Activated T-helper 1 cell treated with anti-CD3 and anti-CD28 coated beads, Interleukin-12 subunit alpha, Interleukin-12 subunit beta, Interleukin-2, Interleukin-4 antibody, amounts not matched to agents 30 ng/mL and 10 ng/mL and 1 ng/mL, durations not matched to agents 14 hours and 24 hours and 36 hours (primary cell): ENCODE data around the gene CACNA1D. TPM values are rescaled to one million over a fixed set of nuclear protein-coding genes. Genes with fewer than 3 reads are reported as not detected.

ENCODE experiments used
- DNase-seq: peaks from one replicate; pipeline ENCODE4 v3.0.0; 2021; ENCODE audit warnings: low spot score
- H3K27ac Mint-ChIP-seq: one replicate; pipeline ENCODE4 v1.8.0; 2021; ENCODE audit warnings: mild to moderate bottlenecking, mixed read lengths
- H3K27me3 Mint-ChIP-seq: one replicate; pipeline ENCODE4 v1.8.0; 2022; ENCODE audit warnings: mild to moderate bottlenecking, moderate library complexity, mixed read lengths; ENCODE audit not compliant: insufficient read depth
- H3K36me3 Mint-ChIP-seq: one replicate; pipeline ENCODE4 v1.8.0; 2021; ENCODE audit warnings: low read depth, mixed read lengths
- H3K4me1 Mint-ChIP-seq: one replicate; pipeline ENCODE4 v1.8.0; 2021; ENCODE audit warnings: low read depth, mixed read lengths
- H3K4me3 Mint-ChIP-seq: one replicate; pipeline ENCODE4 v1.8.0; 2021; ENCODE audit warnings: mild to moderate bottlenecking, moderate library complexity, mixed read lengths
- H3K9me3 Mint-ChIP-seq: one replicate; pipeline ENCODE4 v1.8.0; 2021; ENCODE audit warnings: mixed read lengths
- intact Hi-C: fragments of 100-400 bp; cut with micrococcal nuclease; formaldehyde crosslinking; loops from one replicate; pipeline ENCODE4 v1.15.1; 2024
- total RNA-seq: library from RNA; stranded (reverse); gene quantifications from 2 replicates; pipeline ENCODE4 v1.2.3, GENCODE V29; 2022

The CACNA1D gene
- total RNA-seq, 1 donor from 2014 or later = 0.65 TPM

DNA sequence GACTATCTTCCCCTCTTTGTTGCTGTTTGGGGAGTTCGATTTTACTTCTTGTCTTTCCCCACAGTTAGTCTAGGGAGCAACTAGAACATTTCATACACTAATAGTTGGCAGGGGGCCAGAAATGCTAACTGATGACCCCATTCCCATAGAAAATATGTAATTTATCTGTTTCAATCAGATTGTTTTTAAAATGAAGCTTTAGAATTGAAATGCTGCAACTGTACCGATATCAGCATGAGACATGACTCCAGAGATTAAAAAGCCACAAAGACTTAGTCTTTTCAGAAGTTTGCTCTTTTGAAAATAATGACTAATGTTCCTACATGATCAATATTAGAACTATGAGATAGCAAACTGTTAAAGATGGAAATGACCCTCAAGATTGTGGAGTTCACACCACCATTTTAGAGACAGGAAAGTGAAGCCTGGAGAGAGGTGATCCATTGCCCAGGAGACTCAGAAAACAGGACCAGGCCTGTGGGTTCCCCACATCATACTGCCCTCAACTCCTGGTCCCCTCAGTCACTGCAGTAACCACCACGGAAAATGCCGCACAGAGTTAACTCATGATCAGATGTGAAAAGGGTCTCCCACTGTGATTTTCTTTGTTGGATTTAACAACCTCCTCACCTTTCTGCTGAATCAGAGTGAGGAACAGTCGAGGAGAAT, 221.5 kb downstream of the CACNA1D start:
- H3K27me3 Mint-ChIP-seq = peaks cover 7% of the 10 kb centered on the region
- no peak overlapping the region for H3K4me3 Mint-ChIP-seq
- H3K36me3 Mint-ChIP-seq = no peaks in the 10 kb centered on the region
- DNase-seq = no peak
- intact Hi-C loops = loop anchor here (10.0 kb wide), 1 partner anchor 601 kb away; no protein-coding TSS in a partner anchor
- H3K4me1 Mint-ChIP-seq = peaks cover 6% of the 10 kb centered on the region
- no peaks in the 10 kb centered on the region for H3K9me3 Mint-ChIP-seq
- H3K27ac Mint-ChIP-seq = no peak overlapping the region

DNA sequence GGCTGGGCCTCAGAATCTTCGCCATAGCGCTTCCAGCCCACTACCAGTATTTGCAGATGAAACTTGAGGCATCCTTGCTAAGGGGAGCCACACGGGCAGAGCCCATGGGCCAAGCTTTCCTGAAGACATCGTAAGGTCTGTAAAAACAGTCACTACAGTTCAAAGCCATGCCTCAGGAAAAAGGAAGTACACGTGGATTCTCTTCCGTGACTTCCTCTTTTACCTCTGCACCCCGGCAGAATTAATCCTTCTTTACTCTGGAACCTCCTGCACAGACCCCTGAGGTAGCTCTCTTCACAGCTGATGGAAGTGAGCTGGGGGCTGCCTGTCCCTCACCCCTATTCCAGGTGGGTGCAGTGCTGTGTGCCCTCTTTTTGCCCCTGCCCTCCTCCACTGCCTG, 222.6 kb downstream of the CACNA1D start:
- Mint-ChIP-seq H3K4me1 (peaks cover 6% of the 10 kb centered on the region), H3K27me3 (peaks cover 10% of the 10 kb centered on the region), H3K4me3 (no peak overlapping the region), H3K9me3 (no peaks in the 10 kb centered on the region), H3K36me3 (no peaks in the 10 kb centered on the region), H3K27ac (no peak overlapping the region)
- intact Hi-C loops = loop anchor here (10.0 kb wide), 1 partner anchor 602 kb away; no protein-coding TSS in a partner anchor
- no peak for DNase-seq

DNA sequence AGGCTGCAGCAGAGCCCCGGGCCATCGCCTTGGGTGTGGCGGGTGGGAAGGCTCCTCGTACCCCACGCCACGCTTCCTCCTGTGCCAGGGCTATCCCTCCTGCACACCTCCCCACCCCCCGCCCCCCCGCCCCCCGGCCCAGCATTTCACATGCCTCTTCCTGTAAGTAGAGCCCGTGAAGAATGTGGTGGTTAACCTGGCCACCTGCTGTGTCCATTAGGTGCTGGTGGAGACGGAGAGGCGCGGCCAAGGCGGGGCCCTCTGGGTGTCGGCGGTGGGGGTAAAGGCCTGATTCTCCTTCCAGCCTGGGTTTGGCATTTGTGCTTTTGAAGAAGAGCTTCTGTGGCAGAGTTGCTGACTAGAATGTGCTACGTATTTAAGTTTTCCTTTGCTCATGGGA, 224.1 kb downstream of the CACNA1D start:
- Mint-ChIP-seq H3K27me3 (peaks cover 14% of the 10 kb centered on the region), H3K4me3 (no peak overlapping the region), H3K4me1 (no peaks in the 10 kb centered on the region), H3K36me3 (no peaks in the 10 kb centered on the region), H3K27ac (no peak overlapping the region), H3K9me3 (no peaks in the 10 kb centered on the region)
- no peak for DNase-seq
- intact Hi-C loops = loop anchor here (10.0 kb wide), 1 partner anchor 604 kb away; no protein-coding TSS in a partner anchor

DNA sequence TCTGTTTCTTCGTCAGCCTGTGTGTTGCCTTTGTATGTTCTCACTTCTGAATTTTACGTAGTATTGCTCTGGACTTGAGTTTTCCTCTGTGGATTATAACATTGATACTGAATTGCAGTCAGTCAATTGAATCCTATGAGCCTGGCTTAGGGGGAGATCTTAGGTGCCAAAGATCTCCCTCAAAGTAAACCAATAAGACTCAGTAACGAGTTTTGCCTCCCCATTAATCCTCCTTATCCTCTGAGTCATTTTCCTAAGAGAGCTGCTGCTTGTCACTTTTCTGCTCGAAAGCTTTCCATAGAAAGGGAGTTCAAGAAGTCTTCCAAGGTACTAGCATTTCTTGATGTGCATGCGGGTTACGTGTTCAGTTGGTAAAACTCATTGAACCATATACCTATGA, 225.4 kb downstream of the CACNA1D start:
- H3K4me1 Mint-ChIP-seq = no peaks in the 10 kb centered on the region
- H3K27ac Mint-ChIP-seq = no peak overlapping the region
- H3K36me3 Mint-ChIP-seq = no peaks in the 10 kb centered on the region
- no peaks in the 10 kb centered on the region for H3K9me3 Mint-ChIP-seq
- DNase-seq = no peak
- intact Hi-C loops = loop anchor here (10.0 kb wide), 1 partner anchor 605 kb away; no protein-coding TSS in a partner anchor
- H3K4me3 Mint-ChIP-seq = no peak overlapping the region
- H3K27me3 Mint-ChIP-seq = peaks cover 16% of the 10 kb centered on the region

DNA sequence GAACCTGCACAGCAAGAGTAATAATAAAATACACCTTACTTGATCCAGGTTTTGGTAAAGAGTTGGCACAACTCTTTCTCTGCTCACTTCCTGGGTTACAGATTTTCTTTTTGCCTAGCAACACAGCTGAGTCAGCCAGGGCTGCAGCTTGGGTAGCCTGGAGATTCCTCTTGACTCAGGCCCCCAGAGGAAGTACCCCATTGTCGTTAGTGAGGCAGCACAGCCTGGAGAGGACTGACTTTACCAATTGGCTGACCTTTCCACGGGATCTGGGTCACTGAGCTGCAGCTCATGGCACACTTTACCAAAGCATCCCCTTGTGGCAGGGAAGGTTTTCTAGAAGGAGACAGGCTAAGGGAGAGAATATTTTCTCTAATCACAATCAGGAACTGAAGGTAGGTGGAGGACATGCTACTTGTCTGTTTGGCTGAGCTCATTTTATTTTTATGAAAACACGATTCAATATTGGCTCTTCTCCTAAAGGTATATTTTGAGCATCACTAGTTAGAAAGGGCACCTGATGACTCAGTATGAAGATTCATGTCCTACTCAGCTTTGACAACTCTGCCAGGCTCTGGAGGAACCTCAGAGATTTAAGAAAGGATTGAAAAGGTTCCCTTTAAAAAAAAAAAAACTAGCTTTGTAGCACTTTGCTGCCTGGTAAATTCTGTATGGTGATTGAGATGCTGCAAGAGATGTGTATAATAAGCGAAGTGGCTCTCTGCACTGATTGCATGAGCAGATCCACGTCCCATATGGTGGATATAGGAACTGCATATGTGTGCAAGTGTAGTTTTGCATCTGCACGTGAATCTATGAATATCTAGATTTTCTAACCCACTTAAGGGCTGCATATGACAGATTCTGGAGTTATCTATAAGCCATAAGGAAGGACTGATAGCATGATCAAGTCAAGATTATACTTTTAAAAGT, 227.0 kb downstream of the CACNA1D start:
- Mint-ChIP-seq H3K36me3 (no peaks in the 10 kb centered on the region), H3K4me1 (no peaks in the 10 kb centered on the region), H3K4me3 (no peak overlapping the region), H3K9me3 (no peaks in the 10 kb centered on the region), H3K27me3 (peaks cover 22% of the 10 kb centered on the region), H3K27ac (no peak overlapping the region)
- intact Hi-C loops = no loop called here
- no peak for DNase-seq

DNA sequence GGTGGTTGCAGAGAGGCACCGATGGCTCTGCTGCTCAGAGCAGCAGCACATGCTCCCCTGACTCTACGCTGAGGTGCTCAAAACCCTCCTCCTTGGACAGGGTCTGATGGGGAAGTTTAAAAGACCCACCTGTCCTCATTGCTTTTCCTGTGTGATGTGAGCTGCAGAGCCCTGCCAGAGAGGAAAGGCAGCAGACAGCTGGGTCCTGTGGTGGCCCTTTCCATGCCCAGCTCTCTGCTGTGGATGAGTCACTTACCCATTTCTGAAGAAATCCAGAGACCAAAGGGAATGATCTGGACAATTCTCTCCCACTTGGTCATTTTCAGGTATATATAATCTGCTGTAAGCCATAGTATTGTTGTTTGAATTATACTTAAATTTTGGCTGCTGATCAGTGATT, 230.2 kb downstream of the CACNA1D start:
- no peaks in the 10 kb centered on the region for H3K4me1 Mint-ChIP-seq
- H3K9me3 Mint-ChIP-seq = no peaks in the 10 kb centered on the region
- H3K27ac Mint-ChIP-seq = no peak overlapping the region
- H3K27me3 Mint-ChIP-seq = peaks cover 29% of the 10 kb centered on the region
- DNase-seq = no peak
- no peaks in the 10 kb centered on the region for H3K36me3 Mint-ChIP-seq
- H3K4me3 Mint-ChIP-seq = no peak overlapping the region
- intact Hi-C loops = no loop called here

DNA sequence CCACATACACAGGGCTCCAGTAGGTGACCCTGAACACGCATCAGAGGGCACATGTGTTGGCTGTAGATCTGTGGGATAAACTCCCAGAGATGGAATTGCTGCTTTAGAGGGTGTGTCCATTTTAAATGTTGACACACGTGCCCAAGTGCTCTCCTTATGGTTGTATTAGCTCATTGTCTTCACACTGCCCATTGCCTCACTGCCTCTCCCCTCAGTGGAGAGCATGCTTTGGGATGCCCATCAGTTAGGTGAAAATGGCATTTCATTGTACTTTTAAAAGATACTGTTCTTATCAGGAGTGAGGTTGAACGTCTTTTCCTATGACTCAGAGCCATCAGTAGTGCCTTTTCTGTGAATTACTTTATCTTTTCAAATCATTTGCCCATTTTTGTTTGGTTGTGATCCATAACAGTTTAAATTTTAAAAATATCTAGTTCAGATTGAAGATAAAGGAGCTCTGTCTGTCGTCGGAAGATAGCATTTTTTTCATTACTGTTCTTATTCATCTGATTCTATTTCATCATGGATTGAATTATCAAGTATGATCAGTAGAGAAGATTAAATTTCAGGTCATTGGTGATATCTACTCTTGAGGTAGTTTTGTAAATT, 231.1 kb downstream of the CACNA1D start:
- intact Hi-C loops = no loop called here
- DNase-seq = no peak
- no peak overlapping the region for H3K4me3 Mint-ChIP-seq
- H3K4me1 Mint-ChIP-seq = no peaks in the 10 kb centered on the region
- no peaks in the 10 kb centered on the region for H3K36me3 Mint-ChIP-seq
- H3K9me3 Mint-ChIP-seq = no peaks in the 10 kb centered on the region
- no peak overlapping the region for H3K27ac Mint-ChIP-seq
- H3K27me3 Mint-ChIP-seq = peaks cover 30% of the 10 kb centered on the region

DNA sequence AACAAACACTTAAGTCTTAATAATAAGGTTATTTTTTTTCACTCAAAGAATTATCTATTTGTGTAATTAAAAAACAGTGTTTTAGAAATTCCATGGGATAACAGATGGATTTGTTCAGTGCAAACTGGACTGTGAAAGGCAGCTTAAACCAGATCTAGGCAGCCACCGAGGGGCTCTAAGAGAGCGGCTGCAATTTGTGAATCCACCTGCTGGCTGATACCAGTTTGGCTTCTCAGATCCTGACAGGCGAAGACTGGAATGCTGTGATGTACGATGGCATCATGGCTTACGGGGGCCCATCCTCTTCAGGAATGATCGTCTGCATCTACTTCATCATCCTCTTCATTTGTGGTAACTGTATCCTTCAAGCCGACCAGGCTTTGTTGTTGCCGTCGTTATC, 232.2 kb downstream of the CACNA1D start:
- H3K9me3 Mint-ChIP-seq = no peaks in the 10 kb centered on the region
- intact Hi-C loops = no loop called here
- DNase-seq = no peak
- no peak overlapping the region for H3K4me3 Mint-ChIP-seq
- no peaks in the 10 kb centered on the region for H3K36me3 Mint-ChIP-seq
- peaks cover 33% of the 10 kb centered on the region for H3K27me3 Mint-ChIP-seq
- no peak overlapping the region for H3K27ac Mint-ChIP-seq
- no peaks in the 10 kb centered on the region for H3K4me1 Mint-ChIP-seq

DNA sequence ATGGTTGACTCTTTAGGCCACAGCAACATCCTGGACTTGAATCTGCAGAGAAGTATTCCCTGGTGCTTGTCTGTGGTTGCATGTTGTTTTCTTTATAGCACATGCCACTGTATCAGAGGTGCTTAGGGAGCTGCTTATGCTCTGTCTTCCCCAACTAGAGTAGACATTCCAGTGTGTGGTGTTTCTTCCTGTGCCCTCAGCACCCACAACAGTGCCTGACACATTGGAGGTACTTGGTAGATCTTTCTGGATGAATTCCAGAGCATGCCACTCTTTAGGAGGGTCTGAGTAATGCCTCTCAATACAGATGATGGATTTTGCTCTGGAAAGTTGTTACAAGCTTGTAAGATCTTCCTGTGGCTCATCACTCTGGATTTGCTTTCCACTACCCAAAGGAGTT, 234.2 kb downstream of the CACNA1D start:
- Mint-ChIP-seq H3K36me3 (no peaks in the 10 kb centered on the region), H3K27me3 (peaks cover 28% of the 10 kb centered on the region), H3K4me1 (no peaks in the 10 kb centered on the region), H3K4me3 (no peak overlapping the region), H3K27ac (no peak overlapping the region), H3K9me3 (no peaks in the 10 kb centered on the region)
- intact Hi-C loops = no loop called here
- DNase-seq = no peak

DNA sequence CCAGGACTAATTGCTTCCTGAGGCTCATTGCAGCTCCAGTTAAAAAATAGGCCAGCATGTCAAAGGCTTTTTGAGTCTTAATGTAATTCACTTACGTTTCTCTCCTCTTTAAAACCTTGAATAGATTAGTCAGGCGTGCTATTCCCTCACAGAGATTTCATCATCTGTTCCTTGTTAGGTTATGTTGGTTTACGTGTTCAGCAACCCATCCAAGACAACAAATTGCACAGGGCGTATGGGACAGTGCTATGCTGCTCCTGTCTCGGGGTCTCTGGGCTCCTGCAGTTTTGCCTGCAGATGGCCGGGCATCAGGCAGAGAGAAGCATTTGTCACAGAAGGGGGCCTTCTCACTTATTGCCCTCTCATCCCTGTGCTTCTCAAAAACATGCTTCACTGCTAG, 234.7 kb downstream of the CACNA1D start:
- H3K9me3 Mint-ChIP-seq = no peaks in the 10 kb centered on the region
- no peaks in the 10 kb centered on the region for H3K4me1 Mint-ChIP-seq
- intact Hi-C loops = no loop called here
- H3K27ac Mint-ChIP-seq = no peak overlapping the region
- H3K4me3 Mint-ChIP-seq = no peak overlapping the region
- H3K27me3 Mint-ChIP-seq = peaks cover 29% of the 10 kb centered on the region
- no peaks in the 10 kb centered on the region for H3K36me3 Mint-ChIP-seq
- DNase-seq = no peak

DNA sequence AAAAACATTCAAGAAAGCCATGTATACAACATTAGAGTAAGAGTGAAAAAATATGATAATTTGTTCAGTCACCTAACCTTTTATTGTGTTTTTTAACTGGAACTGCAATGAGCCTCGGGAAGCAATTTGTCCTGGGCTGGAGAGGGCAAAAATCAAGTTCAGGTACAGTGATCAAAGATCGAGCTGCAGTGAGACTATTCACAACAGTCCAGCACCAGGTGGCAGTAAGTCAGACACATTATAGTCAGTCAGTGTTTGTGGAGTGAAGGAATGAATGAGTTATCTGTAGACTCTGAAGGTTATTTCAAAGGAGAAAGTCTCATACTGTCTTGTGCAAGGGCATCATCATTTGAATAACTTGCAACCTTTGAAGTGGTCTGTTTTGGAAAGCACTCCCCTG, 235.2 kb downstream of the CACNA1D start:
- intact Hi-C loops = no loop called here
- no peaks in the 10 kb centered on the region for H3K36me3 Mint-ChIP-seq
- H3K27me3 Mint-ChIP-seq = peaks cover 27% of the 10 kb centered on the region
- H3K9me3 Mint-ChIP-seq = no peaks in the 10 kb centered on the region
- H3K27ac Mint-ChIP-seq = no peak overlapping the region
- no peak for DNase-seq
- no peak overlapping the region for H3K4me3 Mint-ChIP-seq
- H3K4me1 Mint-ChIP-seq = no peaks in the 10 kb centered on the region

DNA sequence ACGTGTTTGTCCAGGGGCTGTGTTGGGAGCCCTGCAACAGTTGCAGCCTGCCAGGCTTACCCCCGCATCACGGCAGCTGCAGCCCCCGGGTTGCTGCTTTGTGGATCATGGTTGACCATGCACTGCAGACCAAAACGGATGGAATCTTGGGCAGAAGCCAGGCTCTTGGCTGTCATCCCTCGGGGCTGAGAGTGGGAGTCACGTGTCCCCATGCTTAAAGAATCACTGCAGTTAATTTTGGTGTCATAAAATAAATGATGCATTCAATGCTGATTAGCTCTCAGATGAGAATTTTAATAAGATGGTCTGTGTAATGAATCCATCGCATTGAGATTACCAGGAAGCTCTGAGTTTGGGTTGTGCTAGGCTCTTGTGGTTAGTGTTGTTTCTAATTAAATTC, 236.2 kb downstream of the CACNA1D start:
- no peaks in the 10 kb centered on the region for H3K9me3 Mint-ChIP-seq
- no peaks in the 10 kb centered on the region for H3K4me1 Mint-ChIP-seq
- no peaks in the 10 kb centered on the region for H3K36me3 Mint-ChIP-seq
- DNase-seq = no peak
- H3K4me3 Mint-ChIP-seq = no peak overlapping the region
- H3K27me3 Mint-ChIP-seq = peaks cover 25% of the 10 kb centered on the region
- intact Hi-C loops = no loop called here
- no peak overlapping the region for H3K27ac Mint-ChIP-seq
